ENCODE results near the gene ZBTB7C.

Gene ZBTB7C

GRCh38 chr18:48244530-48244929, 164.7 kb downstream of the ZBTB7C start:
- DNase-seq = no peak

GRCh38 chr18:48238636-48239035, 170.5 kb downstream of the ZBTB7C start:
- DNase-seq = no peak

- DNase-seq = no peak
Observed at GRCh38 chr18:48238206-48238605, 171.0 kb downstream of the ZBTB7C start.

- no peak for DNase-seq
Observed at GRCh38 chr18:48236822-48237221, 172.4 kb downstream of the ZBTB7C start.

- peak; percentile 8 to 42 for DNase-seq
Observed at GRCh38 chr18:48230467-48231113, 178.6 kb downstream of the ZBTB7C start.

- DNase-seq = no peak
Observed at GRCh38 chr18:48229552-48229981, 179.6 kb downstream of the ZBTB7C start.

GRCh38 chr18:48228841-48229240, 180.3 kb downstream of the ZBTB7C start:
- DNase-seq = no peak

GRCh38 chr18:48228301-48228715, 180.9 kb downstream of the ZBTB7C start:
- DNase-seq = no peak

- no peak for DNase-seq
Observed at GRCh38 chr18:48227206-48227605, 182.0 kb downstream of the ZBTB7C start.

GRCh38 chr18:48226401-48226800, 182.8 kb downstream of the ZBTB7C start:
- DNase-seq = no peak

- DNase-seq = peak; percentile 10 to 27
Observed at GRCh38 chr18:48222118-48222517, 187.1 kb downstream of the ZBTB7C start.

- no peak for DNase-seq
Observed at GRCh38 chr18:48219810-48220499, 189.2 kb downstream of the ZBTB7C start.

- no peak for DNase-seq
Observed at GRCh38 chr18:48219037-48219809, 190.0 kb downstream of the ZBTB7C start.

GRCh38 chr18:48218285-48219022, 190.7 kb downstream of the ZBTB7C start:
- DNase-seq = no peak

GRCh38 chr18:48217258-48218250, 191.6 kb downstream of the ZBTB7C start:
- no peak for DNase-seq

- no peak for DNase-seq
Observed at GRCh38 chr18:48216639-48217257, 192.4 kb downstream of the ZBTB7C start.

- no peak for DNase-seq
Observed at GRCh38 chr18:48215876-48216638, 193.1 kb downstream of the ZBTB7C start.

- DNase-seq = no peak
Observed at GRCh38 chr18:48213791-48214190, 195.4 kb downstream of the ZBTB7C start.

GRCh38 chr18:48208432-48209140, 200.6 kb downstream of the ZBTB7C start:
- DNase-seq = no peak

GRCh38 chr18:48207733-48208132, 201.4 kb downstream of the ZBTB7C start:
- DNase-seq = no peak
